ENCODE results near the gene SHKBP1. TPM values are rescaled to one million over a fixed set of nuclear protein-coding genes. Genes with fewer than 3 reads are reported as not detected.

SHKBP1 gene
- total and polyA plus RNA-seq, 2 donors from 2014 or later = 69.6 to 91.3 TPM

GRCh38 chr19:40585982-40586422 is 9.3 kb downstream of the SHKBP1 start:
- Histone ChIP-seq H3K36me3 (ENCODE audit: control insufficient read depth in 2 of 3, insufficient read depth in 3 of 3, low read length in 3 of 3) (peaks cover 0 to 19% (median 2%) of the 10 kb centered on the region in 3 donors), H3K4me3 (ENCODE audit: low read length in 3 of 3) (no peak overlapping the region), H3K4me1 (ENCODE audit: control insufficient read depth in 2 of 3, insufficient read depth in 2 of 3, low read depth in 1 of 3, low read length in 3 of 3) (no peaks in the 10 kb centered on the region), H3K9ac (ENCODE audit: low read length in 3 of 3) (no peak overlapping the region), H3K27me3 (ENCODE audit: control insufficient read depth, insufficient read depth, low read length) (no peaks in the 10 kb centered on the region), H3K9me3 (ENCODE audit: control insufficient read depth in 2 of 3, insufficient read depth in 1 of 3, low read length in 3 of 3) (no peaks in the 10 kb centered on the region), H3K27ac (ENCODE audit: low read depth in 2 of 2, low read length in 2 of 2) (no peak overlapping the region)
- intact Hi-C loops (cut with DNase I) = no loop called here
- FAIRE-seq (no peak), DNase-seq (no peak)
- TF ChIP-seq CTCF (IDR thresholded peaks at IDR 0.05; ENCODE audit: borderline replicate concordance, extremely low read depth, insufficient read depth) = no peak

- peaks cover 0 to 15% (median 2%) of the 10 kb centered on the region in 3 donors for H3K36me3 ChIP-seq (ENCODE audit: control insufficient read depth in 2 of 3, insufficient read depth in 3 of 3, low read length in 3 of 3)
- no peaks in the 10 kb centered on the region for H3K4me1 ChIP-seq (ENCODE audit: control insufficient read depth in 2 of 3, insufficient read depth in 2 of 3, low read depth in 1 of 3, low read length in 3 of 3)
- FAIRE-seq = no peak
- no peak overlapping the region for H3K9ac ChIP-seq (ENCODE audit: low read length in 3 of 3)
- H3K27me3 ChIP-seq (ENCODE audit: control insufficient read depth, insufficient read depth, low read length) = no peaks in the 10 kb centered on the region
- H3K4me3 ChIP-seq (ENCODE audit: low read length in 3 of 3) = no peak overlapping the region
- TF ChIP-seq CTCF (IDR thresholded peaks at IDR 0.05; ENCODE audit: borderline replicate concordance, extremely low read depth, insufficient read depth) = no peak
- no peaks in the 10 kb centered on the region for H3K9me3 ChIP-seq (ENCODE audit: control insufficient read depth in 2 of 3, insufficient read depth in 1 of 3, low read length in 3 of 3)
- intact Hi-C loops (cut with DNase I) = no loop called here
- peak in 1 of 5 donors; percentile 52 for DNase-seq
- no peak overlapping the region for H3K27ac ChIP-seq (ENCODE audit: low read depth in 2 of 2, low read length in 2 of 2)
These were observed 9.9 kb downstream of the SHKBP1 start for GRCh38 chr19:40586611-40587010.

GRCh38 chr19:40588110-40588854 is 11.6 kb downstream of the SHKBP1 start:
- Histone ChIP-seq H3K27ac (ENCODE audit: low read depth in 2 of 2, low read length in 2 of 2) (no peak overlapping the region), H3K9me3 (ENCODE audit: control insufficient read depth in 2 of 3, insufficient read depth in 1 of 3, low read length in 3 of 3) (no peaks in the 10 kb centered on the region), H3K4me3 (ENCODE audit: low read length in 3 of 3) (no peak overlapping the region), H3K36me3 (ENCODE audit: control insufficient read depth in 2 of 3, insufficient read depth in 3 of 3, low read length in 3 of 3) (peaks cover 0 to 6% (median 2%) of the 10 kb centered on the region in 3 donors), H3K27me3 (ENCODE audit: control insufficient read depth, insufficient read depth, low read length) (no peaks in the 10 kb centered on the region), H3K4me1 (ENCODE audit: control insufficient read depth in 2 of 3, insufficient read depth in 2 of 3, low read depth in 1 of 3, low read length in 3 of 3) (no peaks in the 10 kb centered on the region), H3K9ac (ENCODE audit: low read length in 3 of 3) (no peak overlapping the region)
- no peak for FAIRE-seq
- TF ChIP-seq CTCF (IDR thresholded peaks at IDR 0.05; ENCODE audit: borderline replicate concordance, extremely low read depth, insufficient read depth) = no peak
- intact Hi-C loops (cut with DNase I) = no loop called here
- DNase-seq = no peak

All from kidney (tissue), 14 donors.